ENCODE data around the gene RAB33A. TPM values are rescaled to one million over a fixed set of nuclear protein-coding genes. Genes with fewer than 3 reads are reported as not detected.

The RAB33A gene
- total and polyA plus RNA-seq, 2 donors (not counting 1 experiment from before 2014, with no cell fraction given), result 2.8 to 18.3 TPM

DNA sequence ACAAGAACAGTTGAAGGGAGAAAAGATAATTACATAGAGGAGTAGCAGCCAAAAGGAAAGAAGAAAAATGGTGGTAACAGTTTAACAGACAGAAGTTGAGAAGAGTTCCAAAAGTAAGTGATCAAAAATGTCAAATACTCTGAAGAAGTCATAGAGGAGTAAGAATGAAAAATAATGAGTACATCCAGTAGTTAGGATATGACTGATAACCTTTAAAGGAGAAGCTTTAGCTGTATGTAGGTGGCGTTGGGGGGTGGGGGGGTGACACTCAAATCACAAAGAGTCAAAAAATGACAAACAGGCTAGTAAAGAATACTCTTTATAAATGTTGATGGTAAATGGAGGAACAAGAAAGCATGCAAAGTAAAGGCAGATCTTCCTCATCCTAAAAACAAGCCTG, 40.6 kb downstream of the RAB33A start:
- Histone ChIP-seq H3K4me1 (ENCODE audit: control insufficient read depth, extremely low read depth, insufficient read depth, low read length) (no peaks in the 10 kb centered on the region), H3K36me3 (ENCODE audit: control insufficient read depth, insufficient read depth, low read length) (no peaks in the 10 kb centered on the region), H4K20me1 (ENCODE audit: control insufficient read depth, extremely low read depth, insufficient read depth, low read length) (no peaks in the 10 kb centered on the region), H3K9me3 (ENCODE audit: control insufficient read depth, insufficient read depth, low read depth, low read length) (no peaks in the 10 kb centered on the region), H3K9ac (ENCODE audit: insufficient read depth, low read length) (no peak overlapping the region), H3K4me3 (replicated peaks in 1 of 4; ENCODE audit: control extremely low read depth in 1 of 4, insufficient read depth in 1 of 4, low read depth in 3 of 4, low read length in 4 of 4) (no peak overlapping the region), H3K27ac (ENCODE audit: insufficient read depth, low read length) (no peak overlapping the region), H3K27me3 (ENCODE audit: control insufficient read depth, insufficient read depth, low read length) (no peaks in the 10 kb centered on the region), H2AFZ (ENCODE audit: low read length) (no peak overlapping the region), H3K79me2 (ENCODE audit: control insufficient read depth, insufficient read depth, low read length) (no peaks in the 10 kb centered on the region), H3K4me2 (ENCODE audit: extremely low read depth, insufficient read depth, low read length) (no peak overlapping the region)
- TF ChIP-seq, protein P1, sequence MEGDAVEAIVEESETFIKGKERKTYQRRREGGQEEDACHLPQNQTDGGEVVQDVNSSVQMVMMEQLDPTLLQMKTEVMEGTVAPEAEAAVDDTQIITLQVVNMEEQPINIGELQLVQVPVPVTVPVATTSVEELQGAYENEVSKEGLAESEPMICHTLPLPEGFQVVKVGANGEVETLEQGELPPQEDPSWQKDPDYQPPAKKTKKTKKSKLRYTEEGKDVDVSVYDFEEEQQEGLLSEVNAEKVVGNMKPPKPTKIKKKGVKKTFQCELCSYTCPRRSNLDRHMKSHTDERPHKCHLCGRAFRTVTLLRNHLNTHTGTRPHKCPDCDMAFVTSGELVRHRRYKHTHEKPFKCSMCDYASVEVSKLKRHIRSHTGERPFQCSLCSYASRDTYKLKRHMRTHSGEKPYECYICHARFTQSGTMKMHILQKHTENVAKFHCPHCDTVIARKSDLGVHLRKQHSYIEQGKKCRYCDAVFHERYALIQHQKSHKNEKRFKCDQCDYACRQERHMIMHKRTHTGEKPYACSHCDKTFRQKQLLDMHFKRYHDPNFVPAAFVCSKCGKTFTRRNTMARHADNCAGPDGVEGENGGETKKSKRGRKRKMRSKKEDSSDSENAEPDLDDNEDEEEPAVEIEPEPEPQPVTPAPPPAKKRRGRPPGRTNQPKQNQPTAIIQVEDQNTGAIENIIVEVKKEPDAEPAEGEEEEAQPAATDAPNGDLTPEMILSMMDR (conservative IDR thresholded peaks at IDR 0.05 in 1 of 2, IDR thresholded peaks at IDR 0.05 in 1 of 2; ENCODE audit: low read depth in 1 of 2, low read length in 2 of 2), result no peak
- TF ChIP-seq EZH2 (IDR thresholded peaks at IDR 0.05; ENCODE audit: low read length, missing control alignments), result no peak
- no peak for DNase-seq (ENCODE audit: low read depth in 2 of 2)

DNA sequence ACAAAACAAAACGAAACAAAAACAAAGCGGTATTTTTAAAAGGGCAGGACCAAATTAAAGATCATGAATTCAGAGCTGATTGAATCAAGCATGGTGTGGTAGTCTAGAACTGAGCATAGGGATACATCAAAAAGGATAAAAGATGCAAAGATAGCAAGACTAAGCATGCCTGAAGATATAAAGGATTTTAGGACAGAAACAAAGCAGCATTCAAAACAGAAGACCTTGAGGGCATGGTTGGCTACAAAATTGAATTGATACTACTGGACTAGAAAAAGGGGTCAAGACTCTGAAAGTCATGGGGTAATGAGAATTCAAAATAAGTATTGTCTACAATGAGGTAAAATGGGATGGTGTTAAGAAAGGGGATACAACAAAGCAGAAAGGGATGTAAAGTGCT, 41.6 kb downstream of the RAB33A start:
- no peak overlapping the region for H3K27ac ChIP-seq (ENCODE audit: insufficient read depth, low read length)
- TF ChIP-seq EZH2 (IDR thresholded peaks at IDR 0.05; ENCODE audit: low read length, missing control alignments), result no peak
- H3K79me2 ChIP-seq (ENCODE audit: control insufficient read depth, insufficient read depth, low read length), result no peaks in the 10 kb centered on the region
- H3K4me2 ChIP-seq (ENCODE audit: extremely low read depth, insufficient read depth, low read length), result no peak overlapping the region
- H3K4me1 ChIP-seq (ENCODE audit: control insufficient read depth, extremely low read depth, insufficient read depth, low read length), result no peaks in the 10 kb centered on the region
- no peaks in the 10 kb centered on the region for H3K27me3 ChIP-seq (ENCODE audit: control insufficient read depth, insufficient read depth, low read length)
- no peak overlapping the region for H3K4me3 ChIP-seq (replicated peaks in 1 of 4; ENCODE audit: control extremely low read depth in 1 of 4, insufficient read depth in 1 of 4, low read depth in 3 of 4, low read length in 4 of 4)
- H2AFZ ChIP-seq (ENCODE audit: low read length), result no peak overlapping the region
- H3K9me3 ChIP-seq (ENCODE audit: control insufficient read depth, insufficient read depth, low read depth, low read length), result no peaks in the 10 kb centered on the region
- H3K9ac ChIP-seq (ENCODE audit: insufficient read depth, low read length), result no peak overlapping the region
- no peak for DNase-seq (ENCODE audit: low read depth in 2 of 2)
- H3K36me3 ChIP-seq (ENCODE audit: control insufficient read depth, insufficient read depth, low read length), result no peaks in the 10 kb centered on the region
- no peaks in the 10 kb centered on the region for H4K20me1 ChIP-seq (ENCODE audit: control insufficient read depth, extremely low read depth, insufficient read depth, low read length)

DNA sequence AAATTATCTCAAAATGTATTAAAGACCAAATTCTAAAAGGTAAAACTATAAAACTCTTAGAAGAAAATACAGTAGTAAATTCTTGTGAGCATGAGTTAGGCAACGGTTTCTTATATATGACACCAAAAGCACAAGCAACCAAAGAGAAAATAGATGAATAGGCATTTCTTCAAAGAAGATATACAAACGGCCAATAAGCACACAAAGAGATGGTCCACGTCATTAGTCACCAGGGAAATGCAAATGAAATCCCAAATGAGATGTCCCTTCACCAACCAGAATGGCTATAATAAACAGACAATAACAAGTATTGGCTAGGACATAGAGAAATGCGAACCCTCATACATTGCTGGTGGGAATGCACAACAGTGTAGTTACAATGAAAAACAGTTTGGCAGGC, 44.6 kb downstream of the RAB33A start:
- Histone ChIP-seq H3K9me3 (ENCODE audit: control insufficient read depth, insufficient read depth, low read depth, low read length) (no peaks in the 10 kb centered on the region), H3K79me2 (ENCODE audit: control insufficient read depth, insufficient read depth, low read length) (no peaks in the 10 kb centered on the region), H3K4me3 (replicated peaks in 1 of 4; ENCODE audit: control extremely low read depth in 1 of 4, insufficient read depth in 1 of 4, low read depth in 3 of 4, low read length in 4 of 4) (no peak overlapping the region), H3K9ac (ENCODE audit: insufficient read depth, low read length) (no peak overlapping the region), H2AFZ (ENCODE audit: low read length) (no peak overlapping the region), H3K27me3 (ENCODE audit: control insufficient read depth, insufficient read depth, low read length) (no peaks in the 10 kb centered on the region), H3K27ac (ENCODE audit: insufficient read depth, low read length) (no peak overlapping the region), H3K4me1 (ENCODE audit: control insufficient read depth, extremely low read depth, insufficient read depth, low read length) (no peaks in the 10 kb centered on the region), H4K20me1 (ENCODE audit: control insufficient read depth, extremely low read depth, insufficient read depth, low read length) (no peaks in the 10 kb centered on the region), H3K36me3 (ENCODE audit: control insufficient read depth, insufficient read depth, low read length) (no peaks in the 10 kb centered on the region), H3K4me2 (ENCODE audit: extremely low read depth, insufficient read depth, low read length) (no peak overlapping the region)
- DNase-seq (ENCODE audit: low read depth in 2 of 2), result peak; percentile 1 to 15
- TF ChIP-seq EZH2 (IDR thresholded peaks at IDR 0.05; ENCODE audit: low read length, missing control alignments), result no peak
- TF ChIP-seq, protein P1 (conservative IDR thresholded peaks at IDR 0.05 in 1 of 2, IDR thresholded peaks at IDR 0.05 in 1 of 2; ENCODE audit: low read depth in 1 of 2, low read length in 2 of 2), result no peak

Data from fibroblast of lung (primary cell).